ENCODE results near the gene SNAI3. TPM values are rescaled to one million over a fixed set of nuclear protein-coding genes. Genes with fewer than 3 reads are reported as not detected.

SNAI3 gene
- total RNA-seq, 1 experiment from 2014 or later = 2.2 TPM

DNA sequence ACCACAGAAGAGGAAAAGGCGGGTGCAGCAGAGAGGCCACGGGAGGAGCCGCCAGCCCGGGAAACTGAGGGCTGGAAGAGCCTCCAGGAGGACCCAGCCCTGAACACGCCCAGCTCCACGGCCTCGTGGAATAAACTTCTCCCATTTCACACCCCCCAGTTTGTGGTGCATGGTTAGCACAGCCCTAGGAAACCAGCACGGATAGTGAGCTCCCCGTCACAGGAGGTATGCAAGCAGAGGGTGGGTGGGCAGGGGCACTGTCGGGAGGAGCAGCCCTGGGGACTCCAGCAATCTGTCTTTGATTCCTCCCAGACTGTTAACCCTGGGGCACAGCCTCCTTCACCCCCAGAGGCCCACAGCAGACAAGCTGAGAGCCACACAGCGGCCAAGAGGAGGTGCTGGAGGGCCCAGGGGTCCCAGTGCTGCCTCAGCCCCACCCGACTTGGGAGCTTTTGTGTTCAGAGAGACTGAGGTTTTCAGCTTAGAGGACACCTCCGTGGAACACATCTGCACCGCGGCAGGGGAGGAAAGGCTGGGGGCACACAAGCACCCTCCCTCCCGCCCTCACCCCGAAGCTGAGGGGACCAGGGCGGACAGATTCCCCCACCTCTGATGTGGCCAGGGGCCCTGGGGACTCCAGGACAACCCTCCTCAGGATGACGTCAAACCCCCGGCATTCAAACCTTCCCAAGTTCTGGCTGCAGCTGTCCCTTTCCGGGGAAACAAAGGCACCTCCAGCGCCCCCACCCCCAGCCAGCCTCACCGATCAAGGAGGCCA, 49.6 kb downstream of the SNAI3 start:
- Histone ChIP-seq H3K4me3 (replicated peaks in 1 of 2; ENCODE audit: low read depth in 1 of 2, low read length in 2 of 2) (no peak overlapping the region), H4K20me1 (ENCODE audit: insufficient read depth) (no peaks in the 10 kb centered on the region), H3K4me1 (ENCODE audit: control insufficient read depth in 1 of 2, insufficient read depth in 2 of 2, low read length in 2 of 2) (peaks cover 7 to 39% of the 10 kb centered on the region in 2 experiments; a peak in 2 of 4 replicates), H3K36me3 (ENCODE audit: control insufficient read depth in 1 of 2, insufficient read depth in 2 of 2, low read length in 2 of 2) (peaks cover 7% of the 10 kb centered on the region in 2 experiments; a peak in 3 of 4 replicates), H3K27ac (ENCODE audit: low read depth, low read length) (no peak overlapping the region), H3K79me2 (ENCODE audit: insufficient read depth, low read length) (no peaks in the 10 kb centered on the region), H3K9ac (ENCODE audit: low read length) (no peak overlapping the region), H3K4me2 (ENCODE audit: low read length) (no peak overlapping the region), H3K27me3 (ENCODE audit: insufficient read depth, low read length) (no peaks in the 10 kb centered on the region), H2AFZ (ENCODE audit: low read depth, low read length, poor library complexity, severe bottlenecking) (no peak overlapping the region), H3K9me2 (ENCODE audit: insufficient read depth) (no peaks in the 10 kb centered on the region), H3K9me3 (ENCODE audit: control insufficient read depth in 1 of 2, insufficient read depth in 1 of 2, low read depth in 1 of 2, low read length in 2 of 2) (no peaks in the 10 kb centered on the region)
- TF ChIP-seq SIN3A (IDR thresholded peaks at IDR 0.05; ENCODE audit: low read depth) (no peak), ELF1 (IDR thresholded peaks at IDR 0.05; ENCODE audit: borderline replicate concordance, low read depth) (no peak), FOSL1 (IDR thresholded peaks at IDR 0.05; ENCODE audit: low read depth) (no peak), CEBPB (IDR thresholded peaks at IDR 0.05; ENCODE audit: low read depth) (no peak), POLR2AphosphoS5 (IDR thresholded peaks at IDR 0.05; ENCODE audit: low read depth, low read length) (no peak), RAD21 (IDR thresholded peaks at IDR 0.05; ENCODE audit: low read depth) (no peak), SP1 (IDR thresholded peaks at IDR 0.05; ENCODE audit: low read depth) (no peak), EZH2phosphoT487 (IDR thresholded peaks at IDR 0.05; ENCODE audit: borderline replicate concordance) (no peak)
- ATAC-seq (no peak), DNase-seq (ENCODE audit: low read depth, low spot score) (no peak)
- BruUV-seq (replicated peaks) = no TSS peak
- ChIA-PET POLR2A (no interaction called here), CTCF (no interaction called here), RAD21 (ENCODE audit: low non-redundant PET in 1 of 2, low total read pairs in 2 of 2, uncharacterized antibody in 2 of 2, unreplicated experiment in 2 of 2) (interaction anchor here in 1 of 2 experiments (0.7 kb wide), 1 partner anchor 156 kb away, joined by 3 read pairs; no protein-coding TSS in a partner anchor)
- intact Hi-C loops (cut with micrococcal nuclease) = no loop called here

DNA sequence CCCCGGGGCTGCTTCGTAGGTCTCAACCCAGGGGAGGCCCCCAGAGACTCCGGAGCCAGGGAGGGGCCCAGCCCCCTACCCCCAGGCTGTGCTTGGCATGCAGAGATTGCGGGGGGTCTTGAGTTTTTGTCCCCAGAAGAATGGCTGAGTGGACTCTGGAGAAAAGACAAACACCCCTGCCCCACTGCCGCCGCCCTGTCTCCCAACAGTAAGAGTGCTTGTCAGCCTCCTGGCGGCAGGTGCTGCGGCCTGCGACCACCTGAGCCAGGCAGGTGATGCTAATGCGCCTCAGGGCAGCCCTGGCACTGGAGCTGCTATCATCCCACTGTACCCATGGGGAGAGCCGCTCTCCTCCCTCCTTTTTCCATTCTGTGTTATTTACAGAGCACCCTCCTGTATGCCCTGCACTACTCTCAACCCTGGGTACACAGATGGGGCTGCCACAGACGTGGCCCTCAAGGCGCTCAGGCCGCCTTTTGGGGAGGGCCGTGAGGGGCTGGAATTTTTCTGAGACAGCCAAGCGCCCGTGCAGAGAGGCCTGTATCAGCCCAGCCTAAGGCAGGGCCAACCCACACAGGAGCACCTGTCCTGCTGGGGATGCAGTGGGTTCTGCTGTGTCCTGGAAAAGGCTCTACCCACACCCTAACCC, 50.5 kb downstream of the SNAI3 start:
- POLR2A ChIA-PET = no interaction called here
- peaks cover 14% of the 10 kb centered on the region in 2 experiments; a peak in 3 of 4 replicates for H3K36me3 ChIP-seq (ENCODE audit: control insufficient read depth in 1 of 2, insufficient read depth in 2 of 2, low read length in 2 of 2)
- no peak overlapping the region for H3K9ac ChIP-seq (ENCODE audit: low read length)
- H3K27ac ChIP-seq (ENCODE audit: low read depth, low read length) = no peak overlapping the region
- RAD21 ChIA-PET (ENCODE audit: low non-redundant PET in 1 of 2, low total read pairs in 2 of 2, uncharacterized antibody in 2 of 2, unreplicated experiment in 2 of 2) = interaction anchor here in 1 of 2 experiments (0.7 kb wide), 1 partner anchor 157 kb away, joined by 3 read pairs; no protein-coding TSS in a partner anchor
- no peak for TF ChIP-seq POLR2AphosphoS5 (IDR thresholded peaks at IDR 0.05; ENCODE audit: low read depth, low read length)
- no peak for TF ChIP-seq ELF1 (IDR thresholded peaks at IDR 0.05; ENCODE audit: borderline replicate concordance, low read depth)
- TF ChIP-seq SP1 (IDR thresholded peaks at IDR 0.05; ENCODE audit: low read depth) = no peak
- TF ChIP-seq ZNF274 (IDR thresholded peaks at IDR 0.05; ENCODE audit: low read depth, low read length) = no peak
- TF ChIP-seq EZH2phosphoT487 (IDR thresholded peaks at IDR 0.05; ENCODE audit: borderline replicate concordance) = no peak
- no peak for TF ChIP-seq EGR1 (IDR thresholded peaks at IDR 0.05; ENCODE audit: low read depth)
- TF ChIP-seq TCF7L2 (IDR thresholded peaks at IDR 0.05; ENCODE audit: borderline replicate concordance, extremely low read depth, insufficient read depth, insufficient read length) = no peak
- TF ChIP-seq EZH2 (IDR thresholded peaks at IDR 0.05) = no peak
- no peak for TF ChIP-seq RAD21 (IDR thresholded peaks at IDR 0.05; ENCODE audit: low read depth)
- no peak for TF ChIP-seq JUND (IDR thresholded peaks at IDR 0.05)
- no peak for TF ChIP-seq CEBPB (IDR thresholded peaks at IDR 0.05; ENCODE audit: low read depth)
- no peak for TF ChIP-seq SRF (IDR thresholded peaks at IDR 0.05; ENCODE audit: low read depth)
- TF ChIP-seq SIN3A (IDR thresholded peaks at IDR 0.05; ENCODE audit: low read depth) = no peak
- TF ChIP-seq, protein P1, sequence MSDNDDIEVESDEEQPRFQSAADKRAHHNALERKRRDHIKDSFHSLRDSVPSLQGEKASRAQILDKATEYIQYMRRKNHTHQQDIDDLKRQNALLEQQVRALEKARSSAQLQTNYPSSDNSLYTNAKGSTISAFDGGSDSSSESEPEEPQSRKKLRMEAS (IDR thresholded peaks at IDR 0.05) = no peak
- TF ChIP-seq, protein P2, sequence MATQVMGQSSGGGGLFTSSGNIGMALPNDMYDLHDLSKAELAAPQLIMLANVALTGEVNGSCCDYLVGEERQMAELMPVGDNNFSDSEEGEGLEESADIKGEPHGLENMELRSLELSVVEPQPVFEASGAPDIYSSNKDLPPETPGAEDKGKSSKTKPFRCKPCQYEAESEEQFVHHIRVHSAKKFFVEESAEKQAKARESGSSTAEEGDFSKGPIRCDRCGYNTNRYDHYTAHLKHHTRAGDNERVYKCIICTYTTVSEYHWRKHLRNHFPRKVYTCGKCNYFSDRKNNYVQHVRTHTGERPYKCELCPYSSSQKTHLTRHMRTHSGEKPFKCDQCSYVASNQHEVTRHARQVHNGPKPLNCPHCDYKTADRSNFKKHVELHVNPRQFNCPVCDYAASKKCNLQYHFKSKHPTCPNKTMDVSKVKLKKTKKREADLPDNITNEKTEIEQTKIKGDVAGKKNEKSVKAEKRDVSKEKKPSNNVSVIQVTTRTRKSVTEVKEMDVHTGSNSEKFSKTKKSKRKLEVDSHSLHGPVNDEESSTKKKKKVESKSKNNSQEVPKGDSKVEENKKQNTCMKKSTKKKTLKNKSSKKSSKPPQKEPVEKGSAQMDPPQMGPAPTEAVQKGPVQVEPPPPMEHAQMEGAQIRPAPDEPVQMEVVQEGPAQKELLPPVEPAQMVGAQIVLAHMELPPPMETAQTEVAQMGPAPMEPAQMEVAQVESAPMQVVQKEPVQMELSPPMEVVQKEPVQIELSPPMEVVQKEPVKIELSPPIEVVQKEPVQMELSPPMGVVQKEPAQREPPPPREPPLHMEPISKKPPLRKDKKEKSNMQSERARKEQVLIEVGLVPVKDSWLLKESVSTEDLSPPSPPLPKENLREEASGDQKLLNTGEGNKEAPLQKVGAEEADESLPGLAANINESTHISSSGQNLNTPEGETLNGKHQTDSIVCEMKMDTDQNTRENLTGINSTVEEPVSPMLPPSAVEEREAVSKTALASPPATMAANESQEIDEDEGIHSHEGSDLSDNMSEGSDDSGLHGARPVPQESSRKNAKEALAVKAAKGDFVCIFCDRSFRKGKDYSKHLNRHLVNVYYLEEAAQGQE (IDR thresholded peaks at IDR 0.05; ENCODE audit: low read depth) = no peak
- no peaks in the 10 kb centered on the region for H3K27me3 ChIP-seq (ENCODE audit: insufficient read depth, low read length)
- H2AFZ ChIP-seq (ENCODE audit: low read depth, low read length, poor library complexity, severe bottlenecking) = no peak overlapping the region
- BruUV-seq (replicated peaks) = no TSS peak
- DNase-seq (ENCODE audit: low read depth, low spot score) = no peak
- peaks cover 7 to 32% of the 10 kb centered on the region in 2 experiments; a peak in 2 of 4 replicates for H3K4me1 ChIP-seq (ENCODE audit: control insufficient read depth in 1 of 2, insufficient read depth in 2 of 2, low read length in 2 of 2)
- H3K9me3 ChIP-seq (ENCODE audit: control insufficient read depth in 1 of 2, insufficient read depth in 1 of 2, low read depth in 1 of 2, low read length in 2 of 2) = no peaks in the 10 kb centered on the region
- no peak for ATAC-seq
- no peak overlapping the region for H3K4me2 ChIP-seq (ENCODE audit: low read length)
- CTCF ChIA-PET = no interaction called here
- H3K79me2 ChIP-seq (ENCODE audit: insufficient read depth, low read length) = no peaks in the 10 kb centered on the region
- intact Hi-C loops (cut with micrococcal nuclease) = no loop called here
- no peaks in the 10 kb centered on the region for H4K20me1 ChIP-seq (ENCODE audit: insufficient read depth)
- no peak overlapping the region for H3K4me3 ChIP-seq (replicated peaks in 1 of 2; ENCODE audit: low read depth in 1 of 2, low read length in 2 of 2)
- H3K9me2 ChIP-seq (ENCODE audit: insufficient read depth) = no peaks in the 10 kb centered on the region
